Activated T-helper 2 cell treated with anti-CD3 and anti-CD28 coated beads, Interferon-gamma antibody, Interleukin-2, Interleukin-4, amounts not matched to agents 10 μg/mL and 5 μg/mL and 100 μg/mL, durations not matched to agents 14 hours and 24 hours and 36 hours (primary cell): ENCODE data around the gene OTOS. TPM values are rescaled to one million over a fixed set of nuclear protein-coding genes. Genes with fewer than 3 reads are reported as not detected.

Experiments used
- DNase-seq: peaks from one replicate; pipeline ENCODE4 v3.0.0; 2021; ENCODE audit warnings: low spot score
- H3K27ac Mint-ChIP-seq: one replicate; pipeline ENCODE4 v1.8.0; 2021; ENCODE audit warnings: mixed read lengths
- H3K27me3 Mint-ChIP-seq: one replicate; pipeline ENCODE4 v1.8.0; 2021; ENCODE audit warnings: low read depth, mixed read lengths
- H3K36me3 Mint-ChIP-seq: one replicate; pipeline ENCODE4 v1.8.0; 2021; ENCODE audit warnings: low read depth, mixed read lengths
- H3K4me1 Mint-ChIP-seq: one replicate; pipeline ENCODE4 v1.8.0; 2021; ENCODE audit warnings: low read depth, mixed read lengths
- H3K4me3 Mint-ChIP-seq: one replicate; pipeline ENCODE4 v1.8.0; 2021; ENCODE audit warnings: low read depth, mild to moderate bottlenecking, moderate library complexity, mixed read lengths
- H3K9me3 Mint-ChIP-seq: one replicate; pipeline ENCODE4 v1.8.0; 2021; ENCODE audit warnings: mixed read lengths
- intact Hi-C: fragments of 100-400 bp; cut with micrococcal nuclease; formaldehyde crosslinking; loops from one replicate; pipeline ENCODE4 v1.15.1; 2023
- total RNA-seq: library from RNA; stranded (reverse); gene quantifications from 2 replicates; pipeline ENCODE4 v1.2.3, GENCODE V29; 2022

The OTOS gene
- total RNA-seq, 1 donor from 2014 or later, result not detected

- H3K27ac Mint-ChIP-seq, result no peak overlapping the region
- no peak for DNase-seq
- H3K27me3 Mint-ChIP-seq, result no peaks in the 10 kb centered on the region
- intact Hi-C loops, result no loop called here
- H3K4me1 Mint-ChIP-seq, result no peaks in the 10 kb centered on the region
- no peaks in the 10 kb centered on the region for H3K9me3 Mint-ChIP-seq
- no peak overlapping the region for H3K4me3 Mint-ChIP-seq
- no peaks in the 10 kb centered on the region for H3K36me3 Mint-ChIP-seq
These were observed 14.7 kb upstream of the OTOS start for GRCh38 chr2:240155048-240155744.

- no peak for DNase-seq
- no peaks in the 10 kb centered on the region for H3K9me3 Mint-ChIP-seq
- peaks cover 2% of the 10 kb centered on the region for H3K4me1 Mint-ChIP-seq
- no peaks in the 10 kb centered on the region for H3K27me3 Mint-ChIP-seq
- H3K4me3 Mint-ChIP-seq, result no peak overlapping the region
- H3K36me3 Mint-ChIP-seq, result no peaks in the 10 kb centered on the region
- no peak overlapping the region for H3K27ac Mint-ChIP-seq
- intact Hi-C loops, result no loop called here
These were observed 14.1 kb upstream of the OTOS start for GRCh38 chr2:240154606-240155005.

- no peak overlapping the region for H3K4me3 Mint-ChIP-seq
- H3K27ac Mint-ChIP-seq, result no peak overlapping the region
- no peak for DNase-seq
- H3K27me3 Mint-ChIP-seq, result no peaks in the 10 kb centered on the region
- H3K36me3 Mint-ChIP-seq, result no peaks in the 10 kb centered on the region
- H3K4me1 Mint-ChIP-seq, result peaks cover 2% of the 10 kb centered on the region
- intact Hi-C loops, result no loop called here
- H3K9me3 Mint-ChIP-seq, result no peaks in the 10 kb centered on the region
These were observed 13.0 kb upstream of the OTOS start for GRCh38 chr2:240153418-240153817.

GRCh38 chr2:240151477-240152031, 11.1 kb upstream of the OTOS start:
- Mint-ChIP-seq H3K36me3 (no peaks in the 10 kb centered on the region), H3K27ac (no peak overlapping the region), H3K4me3 (no peak overlapping the region), H3K4me1 (peaks cover 2% of the 10 kb centered on the region), H3K27me3 (no peaks in the 10 kb centered on the region), H3K9me3 (peaks cover 8% of the 10 kb centered on the region)
- DNase-seq, result no peak
- intact Hi-C loops, result loop anchor here (2.0 kb wide), 1 partner anchor 287 kb away; no protein-coding TSS in a partner anchor

GRCh38 chr2:240149943-240150784, 9.7 kb upstream of the OTOS start:
- H3K4me1 Mint-ChIP-seq, result peaks cover 2% of the 10 kb centered on the region
- no peak overlapping the region for H3K27ac Mint-ChIP-seq
- H3K4me3 Mint-ChIP-seq, result no peak overlapping the region
- no peak for DNase-seq
- H3K9me3 Mint-ChIP-seq, result peaks cover 8% of the 10 kb centered on the region
- no peaks in the 10 kb centered on the region for H3K27me3 Mint-ChIP-seq
- H3K36me3 Mint-ChIP-seq, result no peaks in the 10 kb centered on the region
- intact Hi-C loops, result loop anchor here (2.0 kb wide), 1 partner anchor 289 kb away; no protein-coding TSS in a partner anchor

- no peak for DNase-seq
- Mint-ChIP-seq H3K36me3 (no peaks in the 10 kb centered on the region), H3K27ac (no peak overlapping the region), H3K4me3 (no peak overlapping the region), H3K27me3 (no peaks in the 10 kb centered on the region), H3K4me1 (peaks cover 2% of the 10 kb centered on the region), H3K9me3 (peaks cover 8% of the 10 kb centered on the region)
- intact Hi-C loops, result no loop called here
These were observed 7.6 kb upstream of the OTOS start for GRCh38 chr2:240147911-240148587.

- H3K4me1 Mint-ChIP-seq, result peaks cover 2% of the 10 kb centered on the region
- H3K4me3 Mint-ChIP-seq, result no peak overlapping the region
- no peaks in the 10 kb centered on the region for H3K27me3 Mint-ChIP-seq
- intact Hi-C loops, result no loop called here
- DNase-seq, result no peak
- no peak overlapping the region for H3K27ac Mint-ChIP-seq
- peaks cover 8% of the 10 kb centered on the region for H3K9me3 Mint-ChIP-seq
- no peaks in the 10 kb centered on the region for H3K36me3 Mint-ChIP-seq
These were observed 6.9 kb upstream of the OTOS start for GRCh38 chr2:240147382-240147781.

- Mint-ChIP-seq H3K36me3 (no peaks in the 10 kb centered on the region), H3K27ac (no peak overlapping the region), H3K4me1 (peaks cover 2% of the 10 kb centered on the region), H3K9me3 (peaks cover 8% of the 10 kb centered on the region), H3K4me3 (no peak overlapping the region), H3K27me3 (no peaks in the 10 kb centered on the region)
- intact Hi-C loops, result no loop called here
- no peak for DNase-seq
These were observed 6.3 kb upstream of the OTOS start for GRCh38 chr2:240146627-240147278.

GRCh38 chr2:240146141-240146561, 5.7 kb upstream of the OTOS start:
- H3K27ac Mint-ChIP-seq, result no peak overlapping the region
- no peak for DNase-seq
- H3K36me3 Mint-ChIP-seq, result no peaks in the 10 kb centered on the region
- no peak overlapping the region for H3K4me3 Mint-ChIP-seq
- H3K27me3 Mint-ChIP-seq, result no peaks in the 10 kb centered on the region
- peaks cover 2% of the 10 kb centered on the region for H3K4me1 Mint-ChIP-seq
- peaks cover 8% of the 10 kb centered on the region for H3K9me3 Mint-ChIP-seq
- intact Hi-C loops, result no loop called here

- Mint-ChIP-seq H3K4me3 (no peak overlapping the region), H3K27ac (no peak overlapping the region), H3K27me3 (no peaks in the 10 kb centered on the region), H3K36me3 (no peaks in the 10 kb centered on the region), H3K4me1 (peaks cover 2% of the 10 kb centered on the region), H3K9me3 (peaks cover 8% of the 10 kb centered on the region)
- DNase-seq, result no peak
- intact Hi-C loops, result no loop called here
These were observed 5.0 kb upstream of the OTOS start for GRCh38 chr2:240145461-240145860.

GRCh38 chr2:240144649-240145261, 4.3 kb upstream of the OTOS start:
- no peak overlapping the region for H3K27ac Mint-ChIP-seq
- no peaks in the 10 kb centered on the region for H3K36me3 Mint-ChIP-seq
- no peaks in the 10 kb centered on the region for H3K4me1 Mint-ChIP-seq
- no peaks in the 10 kb centered on the region for H3K27me3 Mint-ChIP-seq
- H3K9me3 Mint-ChIP-seq, result peaks cover 8% of the 10 kb centered on the region
- H3K4me3 Mint-ChIP-seq, result no peak overlapping the region
- DNase-seq, result no peak
- intact Hi-C loops, result loop anchor here (1.0 kb wide), 1 partner anchor 83 kb away; no protein-coding TSS in a partner anchor
